Left ventricle myocardium inferior (tissue), 1 donor: ENCODE data around the gene PTH1R. TPM values are rescaled to one million over a fixed set of nuclear protein-coding genes. Genes with fewer than 3 reads are reported as not detected.

Experiments
- DNase-seq: peaks from one replicate; pipeline ENCODE4 v3.0.0-alpha.2; 2020
- H3K27ac ChIP-seq: fragments of 200-600 bp; replicated peaks from 2 replicates; pipeline ENCODE4 v1.8.0; 2021
- H3K27me3 ChIP-seq: fragments of 200-600 bp; 2 replicates; pipeline ENCODE4 v1.8.0; 2021; ENCODE audit warnings: low read depth
- H3K36me3 ChIP-seq: fragments of 200-600 bp; 2 replicates; pipeline ENCODE4 v1.8.0; 2021
- H3K4me1 ChIP-seq: fragments of 200-600 bp; 2 replicates; pipeline ENCODE4 v1.8.0; 2021
- H3K4me3 ChIP-seq: fragments of 200-600 bp; 2 replicates; pipeline ENCODE4 v1.8.0; 2021; ENCODE audit warnings: mild to moderate bottlenecking, moderate library complexity
- H3K9me3 ChIP-seq: fragments of 200-600 bp; replicated peaks from 2 replicates; pipeline ENCODE4 v1.8.0; 2021
- CTCF ChIP-seq: fragments of 200-600 bp; IDR thresholded peaks from 2 replicates; pipeline ENCODE4 v1.8.0; 2021; ENCODE audit warnings: antibody characterized with exemption, mild to moderate bottlenecking, borderline replicate concordance
- intact Hi-C: fragments of 100-400 bp; cut with micrococcal nuclease; formaldehyde crosslinking; loops from one replicate; pipeline ENCODE4 v1.11.0; 2022
- total RNA-seq: library from RNA; stranded (reverse); fragmentation: NEBNext Ultra II Directional; extraction: Animal tissue kit (Norgen Biotek cat#: 25700); gene quantifications from one replicate; pipeline ENCODE4 v1.2.1, GENCODE V29; 2021
- donor health status: DM: no; HTN: yes; CAD: no; lungs with severe emphysema.

Gene PTH1R
- total RNA-seq, 1 donor from 2014 or later, result 6.4 TPM

DNA sequence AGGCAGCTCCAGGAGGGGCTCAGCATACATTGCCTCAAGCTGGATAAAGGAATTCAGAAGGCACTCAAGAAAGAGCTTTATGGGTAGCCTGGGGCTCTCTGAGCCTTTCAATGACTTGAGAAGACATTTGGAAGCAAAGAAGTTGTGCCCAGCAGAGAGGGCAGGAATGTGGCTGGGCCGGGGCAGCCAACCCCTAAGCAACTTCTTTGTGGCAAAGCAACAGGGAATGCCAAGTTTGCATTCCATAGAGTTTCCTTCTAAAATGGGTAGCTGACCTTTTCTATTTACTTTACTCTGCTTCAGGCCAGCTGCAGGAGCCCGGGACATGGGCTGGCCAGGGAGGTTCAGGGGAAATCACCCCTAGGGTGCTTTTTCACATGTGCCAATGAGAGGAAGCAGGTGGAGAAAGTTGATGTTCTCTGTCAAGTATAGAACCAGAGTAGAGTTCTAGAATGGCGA lies 53.5 kb downstream of the PTH1R start:
- Histone ChIP-seq H3K4me3 (no peak overlapping the region), H3K27me3 (no peaks in the 10 kb centered on the region), H3K36me3 (no peaks in the 10 kb centered on the region), H3K9me3 (no peaks in the 10 kb centered on the region), H3K4me1 (peaks cover 100% of the 10 kb centered on the region), H3K27ac (peak overlapping the region; percentile 90)
- intact Hi-C loops, result no loop called here
- no peak for TF ChIP-seq CTCF
- DNase-seq, result no peak

DNA sequence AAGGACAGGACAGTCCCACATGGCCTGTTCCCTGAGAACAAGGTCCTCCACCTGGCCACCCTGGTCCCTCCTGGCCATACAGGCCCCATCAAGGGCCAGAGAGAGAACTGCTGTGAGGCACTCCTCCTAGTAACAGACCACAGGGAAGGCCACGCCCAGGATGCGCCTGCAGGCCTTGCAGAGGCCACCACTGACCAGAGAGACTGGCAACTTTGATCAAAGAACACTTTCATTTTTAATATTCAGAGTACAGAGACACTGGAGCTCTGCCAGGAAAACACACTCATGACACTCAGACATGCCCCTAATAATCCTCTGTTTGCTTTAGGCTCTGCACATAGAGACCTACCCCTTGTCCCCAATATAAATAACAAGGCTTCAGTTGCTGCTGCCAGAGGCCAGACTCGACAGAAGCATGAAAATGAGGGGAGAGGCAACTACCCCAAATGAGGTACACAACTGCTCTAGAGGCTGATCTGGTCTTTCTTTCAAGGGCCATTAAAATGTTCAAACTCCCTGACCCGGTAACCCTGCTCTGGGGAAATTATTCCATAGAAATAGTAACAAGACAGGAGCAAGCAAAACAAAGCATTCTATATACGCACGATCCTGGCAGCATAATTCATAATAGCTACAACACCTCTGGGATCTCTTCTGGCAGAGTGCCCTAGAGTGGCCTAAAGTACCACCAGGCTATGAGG lies 54.3 kb downstream of the PTH1R start:
- intact Hi-C loops, result no loop called here
- no peaks in the 10 kb centered on the region for H3K36me3 ChIP-seq
- peak overlapping the region; percentile 90 for H3K27ac ChIP-seq
- H3K4me3 ChIP-seq, result peak overlapping the region; percentile 23
- DNase-seq, result peak; percentile 71
- H3K4me1 ChIP-seq, result peaks cover 100% of the 10 kb centered on the region
- no peaks in the 10 kb centered on the region for H3K27me3 ChIP-seq
- H3K9me3 ChIP-seq, result no peaks in the 10 kb centered on the region
- TF ChIP-seq CTCF, result no peak

- DNase-seq, result no peak
- intact Hi-C loops, result no loop called here
- no peaks in the 10 kb centered on the region for H3K27me3 ChIP-seq
These were observed 55.1 kb downstream of the PTH1R start for GRCh38 chr3:46932455-46933225.

GRCh38 chr3:46933261-46933660 lies 55.7 kb downstream of the PTH1R start:
- TF ChIP-seq CTCF, result no peak
- H3K4me1 ChIP-seq, result peaks cover 100% of the 10 kb centered on the region
- peak overlapping the region; percentile 90 for H3K27ac ChIP-seq
- no peaks in the 10 kb centered on the region for H3K9me3 ChIP-seq
- H3K36me3 ChIP-seq, result peaks cover 6% of the 10 kb centered on the region
- intact Hi-C loops, result no loop called here
- no peak overlapping the region for H3K4me3 ChIP-seq
- no peaks in the 10 kb centered on the region for H3K27me3 ChIP-seq
- DNase-seq, result no peak

More at GRCh38 chr3:46932455-46933225, 55.1 kb downstream of the PTH1R start:
- no peaks in the 10 kb centered on the region for H3K9me3 ChIP-seq
- no peak overlapping the region for H3K4me3 ChIP-seq
- TF ChIP-seq CTCF, result no peak
- H3K27ac ChIP-seq, result peak overlapping the region; percentile 90
- H3K4me1 ChIP-seq, result peaks cover 100% of the 10 kb centered on the region
- peaks cover 6% of the 10 kb centered on the region for H3K36me3 ChIP-seq

- H3K27ac ChIP-seq, result peak overlapping the region; percentile 90
- H3K9me3 ChIP-seq, result no peaks in the 10 kb centered on the region
- peaks cover 100% of the 10 kb centered on the region for H3K4me1 ChIP-seq
- intact Hi-C loops, result no loop called here
- TF ChIP-seq CTCF, result no peak
- no peak for DNase-seq
- H3K27me3 ChIP-seq, result no peaks in the 10 kb centered on the region
- H3K4me3 ChIP-seq, result no peak overlapping the region
- peaks cover 6% of the 10 kb centered on the region for H3K36me3 ChIP-seq
These were observed 56.6 kb downstream of the PTH1R start for GRCh38 chr3:46934072-46934471.
